ENCODE data around the gene R3HCC1L.

The R3HCC1L gene

DNA sequence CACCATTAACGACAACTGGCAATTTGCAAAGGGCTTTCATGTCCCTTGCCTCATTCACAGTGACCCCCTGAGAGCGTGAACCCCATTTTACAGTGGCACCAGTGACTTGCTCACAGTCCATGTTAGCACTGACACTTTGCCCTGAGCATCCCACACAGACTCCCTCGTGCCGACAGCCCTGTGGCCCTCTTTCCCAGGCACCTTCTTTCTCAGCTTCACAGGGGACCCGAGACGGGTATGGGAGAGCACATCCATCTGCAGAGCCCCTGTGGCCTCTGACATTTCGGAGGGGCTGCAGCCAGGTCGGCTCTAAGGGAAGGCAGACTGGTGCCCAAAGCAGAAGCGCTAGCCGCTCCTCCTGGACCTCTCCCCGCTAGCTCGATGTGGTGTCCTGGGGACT is 122.7 kb downstream of the R3HCC1L start:
- DNase-seq (ENCODE audit: insufficient read length, low spot score) (no peak), FAIRE-seq (no peak)

DNA sequence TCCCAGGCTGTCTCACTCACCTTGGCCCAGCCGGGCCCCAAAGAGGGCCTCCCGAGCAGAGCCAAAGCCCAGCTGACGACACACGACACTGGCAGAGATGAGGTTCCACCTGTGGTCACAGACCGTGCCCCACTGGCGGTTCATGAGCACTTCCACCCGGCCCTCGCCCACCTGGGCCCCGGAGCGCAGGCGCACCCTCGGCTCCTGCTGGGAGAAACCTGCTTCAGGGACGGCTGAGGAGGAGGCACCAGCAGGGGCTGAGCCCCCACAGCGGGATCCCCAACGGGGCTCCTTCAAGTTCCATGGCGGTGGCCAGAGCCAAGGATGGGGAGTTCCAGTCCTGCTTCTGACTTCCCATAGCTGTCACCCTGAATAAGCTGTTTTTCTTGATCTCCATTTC is 123.5 kb downstream of the R3HCC1L start:
- DNase-seq (ENCODE audit: insufficient read length, low spot score) (no peak), FAIRE-seq (no peak)

DNA sequence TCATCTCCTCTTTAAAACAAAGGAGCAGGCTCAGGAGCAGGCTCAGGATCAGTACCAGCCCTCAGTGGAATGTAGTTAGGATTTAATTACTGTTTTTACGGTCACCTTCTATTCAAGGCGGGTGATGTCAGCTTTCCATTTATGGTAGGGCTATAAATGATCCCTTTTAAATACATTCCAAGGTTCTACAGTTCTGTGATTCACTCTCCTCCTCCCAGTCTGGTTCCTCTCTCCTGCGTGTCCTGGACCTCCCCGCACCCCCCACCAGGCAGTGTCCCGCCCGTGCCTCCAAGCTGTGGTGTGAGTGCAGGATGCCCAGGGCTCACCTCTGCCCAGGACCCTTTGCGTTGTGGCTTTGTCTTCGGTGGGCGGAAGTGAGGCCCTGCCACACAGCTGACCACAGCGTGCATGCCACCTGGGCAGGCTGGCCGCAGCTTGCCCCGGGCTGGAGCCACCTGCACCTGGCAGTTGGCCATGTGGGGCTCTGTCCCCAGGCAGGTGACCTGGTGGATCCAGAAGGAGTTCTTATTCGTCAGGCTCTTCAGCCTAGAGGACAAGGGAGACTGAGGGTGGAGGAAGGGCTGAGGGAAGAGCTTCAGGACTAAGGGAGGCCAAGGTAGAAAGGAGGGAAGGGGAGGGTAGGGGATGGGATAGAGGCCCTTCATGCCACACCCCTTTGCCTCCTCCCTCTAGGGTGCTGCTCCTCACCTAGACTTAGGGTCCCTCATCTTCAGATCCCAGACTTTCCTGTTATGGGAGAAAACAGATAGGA is 124.4 kb downstream of the R3HCC1L start:
- no peak for FAIRE-seq
- DNase-seq (ENCODE audit: insufficient read length, low spot score): no peak

DNA sequence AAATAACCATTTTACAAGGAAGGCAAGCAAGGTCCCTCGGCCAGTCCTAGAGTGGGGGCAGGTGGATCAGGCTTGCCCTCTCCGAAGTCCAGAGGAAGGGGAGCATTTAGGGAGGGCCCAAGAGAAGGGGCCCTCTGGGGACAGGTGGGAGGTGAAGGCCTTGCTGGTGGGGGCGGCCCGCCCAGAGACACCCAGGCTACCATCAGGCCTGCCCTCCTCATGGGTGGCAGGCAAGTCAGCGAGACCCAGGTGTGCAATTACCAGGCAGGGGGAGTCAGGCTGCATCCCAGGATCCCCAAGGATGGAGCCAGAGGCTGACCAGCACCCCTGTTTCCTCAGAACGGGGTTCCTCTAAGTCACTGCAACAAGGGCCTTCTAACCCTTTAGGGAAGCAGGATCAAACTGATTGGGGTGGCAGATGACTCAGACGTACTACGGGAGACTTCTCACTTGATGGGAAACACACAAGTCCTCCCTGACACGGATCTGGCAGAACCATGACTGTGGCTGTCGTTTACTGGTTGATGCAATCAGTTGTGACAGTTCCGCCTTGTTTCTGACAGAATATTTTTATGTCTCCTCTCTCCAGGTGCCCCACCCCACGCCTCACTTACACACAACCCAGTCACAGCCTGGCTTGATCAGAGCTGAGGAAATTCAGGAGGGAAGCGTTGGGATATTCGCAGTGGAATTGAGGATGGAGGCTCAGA is 125.3 kb downstream of the R3HCC1L start:
- DNase-seq (ENCODE audit: insufficient read length, low spot score) (no peak), FAIRE-seq (no peak)

DNA sequence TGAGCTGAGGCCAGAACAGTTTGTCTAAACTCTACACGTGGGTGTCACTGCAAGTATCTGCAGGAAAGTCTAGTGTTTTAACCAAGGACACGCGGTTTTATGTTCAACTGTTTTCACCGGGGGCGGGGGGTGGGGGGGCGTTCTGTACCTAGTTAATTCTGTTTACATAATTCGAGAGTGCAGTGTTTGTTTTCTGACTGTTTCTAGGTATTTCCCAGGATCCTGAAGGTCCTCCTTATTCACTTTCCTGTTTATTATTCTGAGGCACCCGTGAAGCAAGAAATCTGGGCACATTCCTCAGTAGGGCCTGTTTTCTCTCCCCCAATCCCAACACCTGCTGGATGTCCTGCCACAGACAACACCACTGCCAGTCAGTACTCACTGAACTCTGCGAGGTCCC is 125.9 kb downstream of the R3HCC1L start:
- FAIRE-seq (no peak), DNase-seq (ENCODE audit: insufficient read length, low spot score) (no peak)

DNA sequence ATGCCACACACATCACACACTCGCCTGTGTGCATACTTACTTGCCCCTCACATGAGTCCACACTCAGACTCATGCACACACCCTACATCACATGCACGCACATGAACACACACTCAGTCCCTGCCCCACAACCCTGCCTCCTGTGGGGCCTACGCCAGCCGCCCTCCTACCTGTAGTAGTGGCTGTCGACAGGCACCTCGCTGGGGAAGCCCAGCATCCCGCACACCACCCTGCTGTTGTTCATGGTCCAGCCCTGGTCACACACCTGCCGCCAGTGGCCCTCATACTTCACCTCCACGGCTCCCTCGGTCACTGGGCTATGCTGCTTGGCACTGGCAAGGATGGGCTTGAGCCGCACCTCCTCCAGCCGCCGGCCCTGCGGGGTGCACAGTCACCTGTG is 126.3 kb downstream of the R3HCC1L start:
- FAIRE-seq (no peak), DNase-seq (ENCODE audit: insufficient read length, low spot score) (no peak)

DNA sequence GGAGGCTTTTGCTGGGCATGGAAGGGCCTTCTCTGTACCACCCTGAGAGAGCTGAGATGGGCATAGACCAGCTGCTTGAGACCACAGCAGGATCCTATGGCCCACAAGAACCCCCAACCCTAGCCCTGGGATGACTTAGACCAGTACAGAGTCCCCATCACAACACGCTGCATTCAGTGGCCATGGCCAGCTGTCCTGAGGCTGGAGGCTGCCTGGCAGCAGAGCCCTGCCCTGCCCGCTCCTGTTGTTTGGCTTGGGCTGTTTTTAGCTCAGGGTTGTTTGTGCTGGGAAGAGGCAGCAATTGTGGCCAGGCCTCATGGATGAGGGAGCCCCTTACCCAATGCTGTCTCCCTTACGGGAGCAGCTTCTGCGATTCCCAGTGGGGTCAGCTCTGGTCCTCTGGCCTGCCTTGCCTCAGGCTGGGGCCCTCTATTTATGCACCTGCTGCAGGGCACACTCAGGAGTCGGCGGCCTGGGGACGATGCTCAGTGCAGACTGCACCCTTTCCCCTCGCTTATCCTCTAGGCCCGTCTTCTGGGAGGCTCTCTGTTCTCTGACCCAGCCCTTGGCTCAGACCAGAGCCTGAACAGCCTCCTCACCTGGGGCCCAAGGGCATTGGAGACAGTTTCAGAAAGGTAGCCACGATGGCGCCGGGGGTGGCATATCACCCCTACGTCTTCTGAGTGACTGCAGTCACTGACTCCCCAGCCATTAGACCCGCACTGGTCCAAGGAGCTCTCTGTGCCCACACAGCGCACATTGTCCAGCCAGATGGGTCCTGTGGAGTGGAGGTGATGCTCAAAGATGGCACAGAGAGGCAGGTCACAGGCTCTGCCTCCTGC is 127.2 kb downstream of the R3HCC1L start:
- no peak for DNase-seq (ENCODE audit: insufficient read length, low spot score)
- FAIRE-seq: no peak

DNA sequence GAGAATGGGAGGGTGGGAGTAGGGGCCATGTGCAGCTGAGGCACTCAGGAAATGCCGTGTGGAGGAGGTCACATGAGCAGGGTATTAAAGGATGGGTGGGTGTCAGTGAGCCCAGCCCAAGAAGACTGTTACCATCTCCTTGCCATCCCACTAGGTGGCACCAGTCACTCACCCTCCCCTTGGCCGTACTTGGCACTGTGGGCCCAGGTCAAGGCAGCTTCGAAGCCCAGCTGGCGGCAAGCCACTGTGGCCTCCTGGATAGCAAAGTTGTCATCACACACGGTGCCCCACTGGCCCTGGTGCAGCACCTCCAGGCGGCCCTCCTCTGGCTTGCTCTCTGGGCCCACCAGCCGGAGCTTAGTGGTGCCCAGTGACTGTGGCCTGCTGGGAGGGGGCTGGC is 128.1 kb downstream of the R3HCC1L start:
- DNase-seq (ENCODE audit: insufficient read length, low spot score) (no peak), FAIRE-seq (no peak)

DNA sequence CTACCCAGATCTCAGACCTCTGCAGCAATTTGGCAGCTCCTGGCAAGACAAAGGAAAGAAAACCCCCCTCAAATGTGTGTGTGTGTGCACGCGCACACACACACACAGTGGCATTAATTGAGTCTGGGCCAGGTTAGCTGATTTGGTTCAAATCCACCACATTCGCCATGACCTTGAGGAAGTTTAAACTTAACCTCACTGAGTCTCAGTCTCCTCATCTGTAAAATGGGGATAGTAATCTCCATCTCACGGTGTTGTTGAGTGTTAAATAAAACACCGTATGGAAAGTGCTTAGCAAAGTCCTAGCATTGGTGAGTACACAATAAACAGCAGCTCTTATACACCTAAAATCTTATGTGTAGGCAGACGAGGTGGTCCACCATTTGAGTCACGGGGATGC is 128.6 kb downstream of the R3HCC1L start:
- FAIRE-seq (no peak), DNase-seq (ENCODE audit: insufficient read length, low spot score) (no peak)

DNA sequence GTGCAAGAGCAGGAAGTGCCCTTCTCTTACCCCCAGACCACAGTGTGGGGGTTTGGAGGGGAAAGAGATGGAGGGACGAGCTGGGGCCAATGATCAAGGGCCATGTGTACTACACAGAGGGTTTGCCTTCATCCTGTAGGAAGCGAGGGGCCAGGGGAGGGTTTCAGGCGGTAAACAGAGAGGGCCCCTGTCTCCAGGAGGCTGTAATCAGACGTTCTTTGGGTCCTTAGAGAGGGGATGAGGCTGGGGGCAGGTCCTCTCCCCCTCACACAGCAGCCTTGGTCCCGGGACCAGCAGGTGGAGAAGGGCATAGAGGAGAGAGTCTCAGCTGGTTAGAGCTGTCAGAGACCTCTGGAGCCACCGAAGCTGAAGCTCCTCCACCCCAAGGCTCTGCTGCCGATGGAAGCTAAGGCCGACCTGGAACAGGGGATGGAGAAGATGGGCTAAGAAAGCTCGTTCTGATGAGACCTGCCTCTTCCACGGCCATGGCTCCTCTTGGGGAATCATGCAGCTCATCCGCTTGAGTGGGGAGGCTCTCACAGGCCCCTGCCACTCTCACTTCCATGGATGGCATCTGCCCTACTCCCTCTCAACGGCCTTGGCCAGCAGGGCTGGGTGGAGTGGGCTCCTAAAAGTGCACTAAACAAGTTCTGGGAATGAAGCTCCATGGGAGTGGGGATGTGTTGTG is 130.1 kb downstream of the R3HCC1L start:
- FAIRE-seq (no peak), DNase-seq (ENCODE audit: insufficient read length, low spot score) (no peak)

DNA sequence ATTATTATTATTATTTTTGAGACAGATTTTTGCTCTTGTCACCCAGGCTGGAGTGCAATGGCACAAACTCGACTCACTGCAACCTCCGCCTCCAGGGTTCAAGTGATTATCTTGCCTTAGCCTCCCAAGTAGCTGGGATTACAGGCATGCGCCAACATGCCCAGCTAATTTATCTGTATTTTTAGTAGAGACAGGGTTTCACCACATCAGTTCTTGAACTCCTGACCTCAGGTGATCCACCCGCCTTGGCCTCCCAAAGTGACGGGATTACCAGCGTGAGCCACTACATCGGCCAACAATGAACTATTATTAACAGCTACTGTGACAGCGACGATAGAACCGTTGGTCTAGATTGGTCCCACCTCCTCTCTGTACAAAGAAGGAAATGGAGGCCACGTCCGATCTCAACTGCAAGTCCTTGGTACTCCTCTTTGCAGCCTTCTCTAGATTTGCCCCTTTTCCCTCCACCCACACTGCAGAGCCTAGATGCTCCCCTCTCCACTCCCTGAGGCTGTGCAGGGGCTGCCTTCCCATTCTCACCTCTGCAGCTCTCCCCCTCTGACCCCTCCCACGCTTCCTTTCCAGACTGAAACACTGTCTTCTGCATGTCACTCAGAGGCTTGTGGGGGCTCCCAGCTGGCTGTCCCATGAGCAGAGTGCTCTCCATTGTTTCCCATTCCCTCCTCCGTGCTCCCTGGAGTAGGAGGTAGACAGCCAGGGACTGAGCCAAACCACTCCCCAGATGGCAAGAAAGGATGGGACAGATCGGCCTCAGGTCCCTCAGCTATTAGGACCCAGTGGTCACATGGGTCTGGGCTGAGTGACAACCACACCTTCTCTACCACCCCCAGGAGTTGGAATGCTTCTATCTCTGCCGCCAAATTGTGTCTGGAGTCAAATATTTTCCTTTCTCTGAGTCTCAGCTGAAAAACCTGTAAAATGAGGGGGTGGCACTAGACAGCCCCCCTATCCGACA is 131.2 kb downstream of the R3HCC1L start:
- DNase-seq (ENCODE audit: insufficient read length, low spot score) (no peak), FAIRE-seq (no peak)

DNA sequence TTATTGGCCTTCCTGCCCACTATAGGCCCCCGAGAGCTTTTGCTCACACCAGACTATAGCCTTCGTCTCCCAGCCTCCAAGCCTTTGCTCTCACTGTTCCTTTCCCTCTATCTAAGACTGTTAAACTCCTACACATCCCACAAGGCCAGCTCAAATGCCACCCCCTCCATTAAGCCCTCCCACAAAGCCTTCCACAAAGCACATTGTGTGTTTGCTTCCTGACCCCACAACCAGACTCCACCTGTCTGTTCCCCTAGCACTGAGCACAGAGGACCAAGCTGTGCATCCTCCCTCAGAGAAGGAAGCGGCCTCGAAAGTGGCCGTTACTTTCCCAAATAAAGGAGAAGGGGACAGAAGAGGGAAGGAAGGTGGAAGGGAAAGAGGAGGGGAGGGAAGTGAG is 132.2 kb downstream of the R3HCC1L start:
- DNase-seq (ENCODE audit: insufficient read length, low spot score) (no peak), FAIRE-seq (no peak)

DNA sequence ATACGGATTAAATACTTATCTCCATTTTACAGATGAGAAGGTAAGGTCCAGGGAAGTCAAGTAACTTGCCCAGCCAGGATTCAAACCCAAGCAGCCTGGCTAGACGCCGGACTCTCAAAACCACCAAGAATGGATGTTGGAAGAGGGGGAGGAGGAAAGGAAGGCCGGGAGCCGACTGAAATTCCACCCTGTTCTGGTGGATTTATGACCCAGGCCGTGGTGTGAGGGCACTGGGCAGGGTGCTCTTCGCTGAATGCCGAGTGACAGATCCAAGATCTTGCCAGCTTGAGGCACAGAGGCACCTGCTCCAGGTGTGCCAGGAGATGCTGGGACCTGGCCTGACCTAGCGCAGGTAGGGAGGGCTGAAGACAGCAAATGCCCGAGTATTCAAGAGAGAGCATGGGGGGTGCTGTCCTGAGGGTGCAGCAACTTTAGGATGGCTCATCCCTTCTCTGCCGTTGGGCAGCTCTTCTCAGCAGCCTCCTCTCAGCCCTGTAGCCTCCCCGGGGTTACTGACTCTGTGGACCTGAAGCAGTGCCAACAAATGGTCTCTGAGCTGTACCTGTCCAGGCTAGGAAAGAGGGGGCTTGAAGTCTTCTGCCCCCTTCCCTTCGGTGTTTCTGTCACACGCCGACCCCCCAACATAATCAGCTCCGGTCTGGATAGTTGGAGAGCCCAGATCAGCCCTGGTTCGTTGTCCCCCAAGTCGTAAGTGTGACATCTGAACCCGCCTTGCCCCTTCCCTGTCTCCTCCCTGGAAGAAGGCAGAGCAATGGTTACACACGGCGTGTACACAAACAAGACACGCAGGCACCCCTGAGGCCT is 132.8 kb downstream of the R3HCC1L start:
- DNase-seq (ENCODE audit: insufficient read length, low spot score) (no peak), FAIRE-seq (no peak)

DNA sequence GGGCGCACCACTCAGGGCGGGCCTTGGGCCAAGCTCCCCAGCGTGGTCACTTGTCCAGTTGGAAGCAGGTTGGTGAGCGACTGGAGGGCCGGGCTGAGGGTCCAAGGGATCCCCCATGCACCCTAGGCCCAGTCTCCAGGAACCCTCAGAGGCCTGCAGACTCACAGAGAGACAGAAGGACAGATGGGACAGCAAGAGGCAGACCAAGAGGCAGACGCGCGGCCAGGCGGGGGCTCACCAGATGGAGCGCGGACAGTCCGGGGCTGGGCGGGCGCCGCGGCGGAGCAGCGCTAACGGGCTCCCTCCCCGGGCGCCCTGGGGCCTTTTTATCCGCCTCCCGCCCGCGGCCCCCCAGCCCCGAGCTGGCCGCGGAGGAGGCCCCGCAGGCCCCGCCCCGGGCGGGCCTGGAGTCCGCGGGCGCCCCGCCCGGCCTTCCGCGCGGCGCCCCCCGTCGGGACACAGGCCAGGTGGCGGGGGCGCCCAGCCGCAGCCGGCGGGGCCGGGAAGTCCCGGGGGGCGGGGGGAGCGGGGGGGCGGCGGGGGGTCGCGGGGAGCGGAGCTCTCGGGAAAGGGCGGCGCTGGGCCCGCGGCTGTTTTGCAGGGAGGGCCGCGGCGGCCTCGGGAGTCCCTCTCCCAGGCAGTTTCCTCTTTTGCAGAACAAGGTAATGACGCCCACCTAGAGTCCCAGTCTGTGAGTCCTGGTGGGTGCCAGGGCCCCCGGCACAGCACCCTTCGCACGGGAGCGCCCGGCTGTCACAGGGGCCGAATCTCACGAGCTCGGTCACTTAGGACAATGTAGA is 133.6 kb downstream of the R3HCC1L start, which contains the start of gene LOXL4:
LOXL4 (minus strand) TSS at position 301 of the 800 bp plus-strand sequence. CDS start 5,175 bp downstream, outside the sequence.
- no peak for DNase-seq (ENCODE audit: insufficient read length, low spot score)
- no peak for FAIRE-seq

DNA sequence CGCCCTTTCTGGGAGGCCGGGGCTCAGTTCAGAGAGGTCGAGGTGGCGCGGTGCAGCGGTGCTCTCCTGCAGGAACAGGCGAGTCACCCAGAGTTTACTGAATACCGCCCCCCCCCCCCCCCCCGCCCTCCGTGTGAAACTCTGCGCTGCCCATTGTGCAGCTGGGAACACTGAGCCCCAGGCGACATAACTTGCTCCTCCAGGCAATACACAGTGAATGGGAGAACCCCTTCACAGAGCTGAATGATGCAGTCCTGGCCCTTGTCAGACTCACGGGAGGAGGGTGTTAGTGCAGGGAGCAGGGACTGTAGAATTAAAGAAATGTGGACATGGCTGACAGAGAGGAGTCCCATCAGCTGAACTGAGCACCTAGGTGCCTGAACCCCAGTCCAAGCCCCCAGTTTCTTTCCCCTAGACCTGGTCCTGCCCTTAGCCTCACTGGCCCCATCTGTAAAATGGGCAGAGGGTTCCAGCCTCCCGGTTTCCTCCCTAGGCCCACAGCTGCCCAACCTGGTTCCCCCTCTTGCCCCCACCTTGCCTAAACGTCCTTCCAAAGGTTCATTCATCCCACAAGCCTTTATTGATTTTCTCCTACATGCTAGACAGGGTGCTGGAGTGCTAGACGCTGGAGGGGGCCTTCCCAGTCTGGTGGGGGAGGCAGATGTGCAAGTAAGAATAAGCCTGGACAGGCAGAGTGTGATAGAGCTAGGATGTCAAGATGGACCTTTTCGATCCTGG is 134.4 kb downstream of the R3HCC1L start:
- DNase-seq (ENCODE audit: insufficient read length, low spot score) (no peak), FAIRE-seq (no peak)

DNA sequence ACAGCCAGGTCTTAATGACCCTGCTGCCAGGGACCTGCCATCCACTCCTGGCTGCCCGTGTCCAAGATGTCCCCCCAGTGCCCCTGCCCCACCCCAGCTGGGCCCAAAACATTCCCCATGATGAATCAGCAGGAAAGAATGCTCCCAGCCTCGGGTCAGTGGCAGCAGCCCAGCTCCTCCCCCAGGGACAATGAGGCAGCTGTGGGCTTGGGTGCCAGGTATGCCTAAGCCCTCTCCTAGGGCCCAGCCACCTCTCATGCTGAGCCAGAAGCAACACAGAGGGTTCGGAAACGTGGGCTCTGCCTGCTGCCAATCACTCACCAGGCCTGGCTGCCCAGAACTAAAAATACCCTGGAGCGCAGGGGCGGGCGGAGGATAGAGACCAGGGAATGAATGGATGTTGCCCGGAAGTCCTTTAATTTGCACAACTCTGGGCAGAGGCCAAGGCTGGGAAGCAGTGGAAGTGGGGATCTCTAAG is 135.0 kb downstream of the R3HCC1L start:
- FAIRE-seq: no peak

DNA sequence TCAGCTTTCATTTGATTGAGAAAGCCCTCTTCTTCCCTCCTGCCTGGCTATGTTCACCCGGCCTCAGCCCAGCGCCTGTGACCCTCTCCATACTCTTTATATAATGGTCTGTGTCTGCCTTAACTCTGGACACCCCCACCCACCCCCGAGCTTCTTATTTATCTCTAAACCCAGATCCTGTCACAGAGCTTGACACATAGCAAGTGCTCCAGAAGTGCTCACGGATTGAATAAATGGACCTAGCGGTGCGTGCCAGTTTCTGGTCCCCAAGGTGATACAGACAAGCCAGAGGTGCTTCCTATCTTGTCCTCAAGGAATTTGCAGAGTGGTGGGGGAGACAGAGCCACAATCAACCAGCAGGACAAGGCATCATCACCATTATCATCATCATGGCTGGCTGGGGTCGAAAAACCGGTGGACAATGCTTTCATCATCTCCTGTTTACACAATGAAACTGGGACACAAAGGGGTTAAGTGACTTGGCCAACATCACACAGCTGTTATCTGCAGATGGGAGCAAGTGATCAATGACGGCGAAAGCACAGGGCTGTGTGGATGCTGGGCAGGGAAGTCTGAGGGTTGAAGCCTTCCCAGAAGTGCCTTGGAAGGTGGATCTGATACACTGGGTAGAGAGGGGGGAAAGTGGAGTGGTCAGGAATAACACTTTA is 135.8 kb downstream of the R3HCC1L start:
- no peak for DNase-seq (ENCODE audit: insufficient read length, low spot score)
- FAIRE-seq: no peak

More for the DNA sequence above, 135.0 kb downstream of the R3HCC1L start:
- DNase-seq (ENCODE audit: insufficient read length, low spot score): no peak
